ENCODE data around the gene RASSF7. TPM values are rescaled to one million over a fixed set of nuclear protein-coding genes. Genes with fewer than 3 reads are reported as not detected.

RASSF7 gene
- total and polyA plus RNA-seq, 10 of the 15 experiments (the other 5 are each of a cell fraction or from before 2014, with no cell fraction given), result 0.39 to 29.7 (median 13.2) TPM

DNA sequence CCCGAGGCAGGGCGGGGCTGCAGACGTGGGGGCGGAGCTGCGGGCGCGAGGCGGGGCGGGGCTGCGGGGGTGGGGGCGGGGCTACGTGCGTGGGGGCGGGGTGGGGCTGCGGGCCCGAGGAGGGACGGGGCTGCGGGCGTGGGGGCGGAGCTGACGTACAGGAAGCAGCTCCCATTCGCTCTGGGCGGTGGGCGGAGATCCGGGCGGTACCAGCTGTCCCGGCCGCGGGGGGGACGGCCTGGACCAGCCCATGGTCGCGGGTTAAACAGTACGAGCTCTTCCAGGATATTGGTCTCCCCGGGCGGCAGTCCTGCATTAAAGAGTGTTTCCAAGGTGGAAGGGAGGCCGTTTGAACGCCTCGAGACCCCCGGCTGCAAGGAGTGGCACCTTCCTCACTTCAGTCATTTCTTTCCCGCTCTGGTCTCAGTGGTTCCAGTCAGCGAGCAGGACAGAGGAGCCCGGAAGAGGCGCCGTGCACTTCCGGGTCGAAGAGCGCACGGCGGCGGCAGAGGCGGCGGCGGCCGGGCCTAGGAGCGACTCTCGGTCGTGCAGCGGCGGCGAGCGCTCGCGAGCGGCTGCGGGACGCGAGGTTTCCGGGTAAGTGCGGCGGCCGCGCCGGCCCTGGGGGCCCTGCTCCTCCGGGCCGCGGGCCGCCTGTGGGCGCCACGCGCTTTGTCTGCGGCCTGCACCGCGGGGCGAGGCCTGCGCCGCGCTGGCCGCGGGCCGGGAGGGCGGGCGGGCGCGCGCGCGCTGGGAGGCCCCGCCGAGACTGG lies 15.4 kb downstream of the RASSF7 start, which contains the start of gene PHRF1:
PHRF1 (plus strand) TSS at position 475 of the 773 bp plus-strand sequence. CDS start 5,043 bp downstream, outside the sequence.
- FAIRE-seq (peak; percentile 96), DNase-seq (ENCODE audit: low read depth, low spot score) (peak; percentile 66), ATAC-seq (peak; percentile 95)
- in situ Hi-C loops (cut with MboI), result no loop called here
- Histone ChIP-seq H3K79me2 (ENCODE audit: control insufficient read depth, insufficient read depth, low read length) (peaks cover 45% of the 10 kb centered on the region), H3K27me3 (replicated peaks in 1 of 2; ENCODE audit: control insufficient read depth in 2 of 2, insufficient read depth in 2 of 2, low read length in 1 of 2) (peaks cover 0 to 3% of the 10 kb centered on the region in 2 experiments; a peak in 2 of 4 replicates), H3K36me3 (ENCODE audit: control insufficient read depth in 2 of 2, insufficient read depth in 2 of 2, low read length in 1 of 2) (peaks cover under 1 to 2% of the 10 kb centered on the region in 2 experiments), H3K9ac (ENCODE audit: control insufficient read depth, insufficient read depth, low read length) (peak within 1 kb of the TSS; percentile 99), H4K20me1 (ENCODE audit: control insufficient read depth, insufficient read depth) (peaks cover 28% of the 10 kb centered on the region), H3K4me1 (ENCODE audit: control insufficient read depth, insufficient read depth, low read length) (peaks cover 16% of the 10 kb centered on the region), H3K4me2 (ENCODE audit: control insufficient read depth, insufficient read depth) (peak within 1 kb of the TSS; percentile 97), H2AFZ (ENCODE audit: control insufficient read depth, low read depth, low read length) (peak within 1 kb of the TSS; percentile 100), H3K9me3 (replicated peaks; ENCODE audit: control insufficient read depth, insufficient read depth, low read length) (no peaks in the 10 kb centered on the region), H3K27ac (ENCODE audit: control insufficient read depth, insufficient read depth) (peak within 1 kb of the TSS; percentile 100), H3K4me3 (peak within 1 kb of the TSS; percentile 86)
- WGBS (ENCODE audit: insufficient coverage, insufficient replicate concordance, low lambda C conversion rate, missing lambda C conversion rate), result under 1% methylated on average over 41 of the region's 99 CpGs
- intact Hi-C loops (cut with micrococcal nuclease; ENCODE audit: unreplicated experiment), result no loop called here
- SMC1A ChIA-PET (ENCODE audit: uncharacterized antibody, unreplicated experiment), result interaction anchor here (0.7 to 0.9 kb wide), 3 partner anchors 38 to 120 kb away, joined by 3 read pairs; partner anchors contain the start of genes HRAS and TMEM80
- POLR2A ChIA-PET, result interaction anchor here (0.7 to 1.2 kb wide), 11 partner anchors 11 to 150 kb away, joined by 3 to 15 read pairs (median 4); partner anchors contain the start of genes DEAF1, HRAS, IRF7 and LRRC56
- RAD21 ChIA-PET (ENCODE audit: unreplicated experiment), result interaction anchor here (0.7 to 1.5 kb wide), 7 partner anchors 20 to 150 kb away, joined by 3 to 6 read pairs (median 5); partner anchors contain the start of genes DEAF1, HRAS and TMEM80
- BruUV-seq (replicated peaks), result no TSS peak
- CTCF ChIA-PET, result interaction anchor here (0.7 to 1.5 kb wide), 4 partner anchors 40 to 148 kb away, joined by 3 to 6 read pairs (median 4); partner anchors contain the start of gene HRAS
- peak; percentile 84 for TF ChIP-seq SP1 (IDR thresholded peaks at IDR 0.05; ENCODE audit: low read depth, low read length)
- TF ChIP-seq RELA (IDR thresholded peaks at IDR 0.05; ENCODE audit: borderline replicate concordance, partially characterized antibody), result peak; percentile 91
- TF ChIP-seq CEBPB (IDR thresholded peaks at IDR 0.05; ENCODE audit: borderline replicate concordance in 1 of 2, low read depth in 2 of 2, low read length in 2 of 2), result no peak
- TF ChIP-seq YY1 (IDR thresholded peaks at IDR 0.05; ENCODE audit: low read depth, low read length), result peak; percentile 23; the same call in 1 of the 2 replicates
- TF ChIP-seq HDAC6 (IDR thresholded peaks at IDR 0.05; ENCODE audit: unreplicated experiment), result no peak
- TF ChIP-seq RUNX3 (IDR thresholded peaks at IDR 0.05; ENCODE audit: low read length), result peak; percentile 63
- TF ChIP-seq, protein P1, sequence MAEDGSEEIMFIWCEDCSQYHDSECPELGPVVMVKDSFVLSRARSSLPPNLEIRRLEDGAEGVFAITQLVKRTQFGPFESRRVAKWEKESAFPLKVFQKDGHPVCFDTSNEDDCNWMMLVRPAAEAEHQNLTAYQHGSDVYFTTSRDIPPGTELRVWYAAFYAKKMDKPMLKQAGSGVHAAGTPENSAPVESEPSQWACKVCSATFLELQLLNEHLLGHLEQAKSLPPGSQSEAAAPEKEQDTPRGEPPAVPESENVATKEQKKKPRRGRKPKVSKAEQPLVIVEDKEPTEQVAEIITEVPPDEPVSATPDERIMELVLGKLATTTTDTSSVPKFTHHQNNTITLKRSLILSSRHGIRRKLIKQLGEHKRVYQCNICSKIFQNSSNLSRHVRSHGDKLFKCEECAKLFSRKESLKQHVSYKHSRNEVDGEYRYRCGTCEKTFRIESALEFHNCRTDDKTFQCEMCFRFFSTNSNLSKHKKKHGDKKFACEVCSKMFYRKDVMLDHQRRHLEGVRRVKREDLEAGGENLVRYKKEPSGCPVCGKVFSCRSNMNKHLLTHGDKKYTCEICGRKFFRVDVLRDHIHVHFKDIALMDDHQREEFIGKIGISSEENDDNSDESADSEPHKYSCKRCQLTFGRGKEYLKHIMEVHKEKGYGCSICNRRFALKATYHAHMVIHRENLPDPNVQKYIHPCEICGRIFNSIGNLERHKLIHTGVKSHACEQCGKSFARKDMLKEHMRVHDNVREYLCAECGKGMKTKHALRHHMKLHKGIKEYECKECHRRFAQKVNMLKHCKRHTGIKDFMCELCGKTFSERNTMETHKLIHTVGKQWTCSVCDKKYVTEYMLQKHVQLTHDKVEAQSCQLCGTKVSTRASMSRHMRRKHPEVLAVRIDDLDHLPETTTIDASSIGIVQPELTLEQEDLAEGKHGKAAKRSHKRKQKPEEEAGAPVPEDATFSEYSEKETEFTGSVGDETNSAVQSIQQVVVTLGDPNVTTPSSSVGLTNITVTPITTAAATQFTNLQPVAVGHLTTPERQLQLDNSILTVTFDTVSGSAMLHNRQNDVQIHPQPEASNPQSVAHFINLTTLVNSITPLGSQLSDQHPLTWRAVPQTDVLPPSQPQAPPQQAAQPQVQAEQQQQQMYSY (CRISPR knock-in tag; IDR thresholded peaks at IDR 0.05), result no peak
- TF ChIP-seq TAF1 (IDR thresholded peaks at IDR 0.05; ENCODE audit: borderline replicate concordance, low read depth, low read length), result peak; percentile 97
- TF ChIP-seq, protein P2, sequence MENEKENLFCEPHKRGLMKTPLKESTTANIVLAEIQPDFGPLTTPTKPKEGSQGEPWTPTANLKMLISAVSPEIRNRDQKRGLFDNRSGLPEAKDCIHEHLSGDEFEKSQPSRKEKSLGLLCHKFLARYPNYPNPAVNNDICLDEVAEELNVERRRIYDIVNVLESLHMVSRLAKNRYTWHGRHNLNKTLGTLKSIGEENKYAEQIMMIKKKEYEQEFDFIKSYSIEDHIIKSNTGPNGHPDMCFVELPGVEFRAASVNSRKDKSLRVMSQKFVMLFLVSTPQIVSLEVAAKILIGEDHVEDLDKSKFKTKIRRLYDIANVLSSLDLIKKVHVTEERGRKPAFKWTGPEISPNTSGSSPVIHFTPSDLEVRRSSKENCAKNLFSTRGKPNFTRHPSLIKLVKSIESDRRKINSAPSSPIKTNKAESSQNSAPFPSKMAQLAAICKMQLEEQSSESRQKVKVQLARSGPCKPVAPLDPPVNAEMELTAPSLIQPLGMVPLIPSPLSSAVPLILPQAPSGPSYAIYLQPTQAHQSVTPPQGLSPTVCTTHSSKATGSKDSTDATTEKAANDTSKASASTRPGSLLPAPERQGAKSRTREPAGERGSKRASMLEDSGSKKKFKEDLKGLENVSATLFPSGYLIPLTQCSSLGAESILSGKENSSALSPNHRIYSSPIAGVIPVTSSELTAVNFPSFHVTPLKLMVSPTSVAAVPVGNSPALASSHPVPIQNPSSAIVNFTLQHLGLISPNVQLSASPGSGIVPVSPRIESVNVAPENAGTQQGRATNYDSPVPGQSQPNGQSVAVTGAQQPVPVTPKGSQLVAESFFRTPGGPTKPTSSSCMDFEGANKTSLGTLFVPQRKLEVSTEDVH (IDR thresholded peaks at IDR 0.05; ENCODE audit: low read depth, partially characterized antibody), result peak; percentile 94
- no peak for TF ChIP-seq TBL1XR1 (IDR thresholded peaks at IDR 0.05; ENCODE audit: low read depth, low read length)
- TF ChIP-seq GATAD2B (conservative IDR thresholded peaks at IDR 0.05; ENCODE audit: low read depth), result peak; percentile 89; the same call in 1 of the 2 replicates
- peak; percentile 36; the same call in 1 of the 2 replicates for TF ChIP-seq NFYB (IDR thresholded peaks at IDR 0.05; ENCODE audit: insufficient read depth, low read depth, low read length)

Data from GM12878 (cell line).